GM10266 (cell line): ENCODE data around the gene KATNB1.

ENCODE experiments used
- DNase-seq: peaks from one replicate; pipeline ENCODE4 v3.0.0; 2012; ENCODE audit errors: extremely low spot score
- TF ChIP-seq, protein P1 (sequence below): IDR thresholded peaks from 2 replicates; pipeline ENCODE4 v1.5.1; 2012; ENCODE audit warnings: mild to moderate bottlenecking, low read depth; ENCODE audit not compliant: control insufficient read depth, insufficient read depth; ENCODE audit errors: missing control alignments

Gene KATNB1

DNA sequence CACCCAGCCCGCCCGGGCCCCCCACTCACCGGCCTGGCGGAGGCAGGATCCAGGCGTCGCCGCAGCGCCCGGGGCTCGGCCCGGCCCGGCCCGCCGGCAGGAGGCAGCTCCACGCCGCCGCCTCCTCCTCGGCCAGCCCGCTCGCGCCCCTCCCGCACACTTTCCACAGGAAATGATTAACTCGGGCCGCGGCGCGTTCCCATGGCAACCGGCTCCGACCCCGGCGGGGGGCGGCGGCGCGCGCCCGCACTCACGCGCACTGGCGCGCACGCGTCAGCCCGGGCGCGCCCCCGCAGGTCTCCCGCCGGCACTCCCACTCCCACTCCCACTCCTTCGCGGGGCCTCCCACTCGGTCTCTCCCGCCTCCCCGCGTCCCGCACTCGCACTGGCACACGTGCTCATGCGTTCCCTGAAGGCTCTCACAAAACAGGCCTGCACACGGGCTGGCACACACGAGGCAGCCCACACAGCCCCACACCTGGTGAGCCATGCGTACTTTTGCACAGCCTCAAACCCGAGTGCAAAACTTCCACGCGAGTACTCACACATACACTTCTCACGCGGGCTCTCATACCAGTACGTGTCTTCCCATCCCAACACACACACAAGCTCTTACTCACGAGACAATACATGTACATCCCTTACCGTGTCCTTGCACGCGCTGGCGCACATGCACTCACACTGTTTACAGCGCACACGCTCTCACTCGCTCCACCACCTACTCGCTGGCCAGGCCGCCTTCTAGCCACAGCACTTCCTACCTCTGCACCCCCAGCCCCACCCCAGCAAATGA lies 67.0 kb downstream of the KATNB1 start, which contains the start of gene KIFC3:
TSS of gene KIFC3 (minus strand) at position 151 of the 793 bp plus-strand sequence. CDS start 4,248 bp downstream, outside the sequence.
- DNase-seq = peak; percentile 77
- TF ChIP-seq, protein P1, sequence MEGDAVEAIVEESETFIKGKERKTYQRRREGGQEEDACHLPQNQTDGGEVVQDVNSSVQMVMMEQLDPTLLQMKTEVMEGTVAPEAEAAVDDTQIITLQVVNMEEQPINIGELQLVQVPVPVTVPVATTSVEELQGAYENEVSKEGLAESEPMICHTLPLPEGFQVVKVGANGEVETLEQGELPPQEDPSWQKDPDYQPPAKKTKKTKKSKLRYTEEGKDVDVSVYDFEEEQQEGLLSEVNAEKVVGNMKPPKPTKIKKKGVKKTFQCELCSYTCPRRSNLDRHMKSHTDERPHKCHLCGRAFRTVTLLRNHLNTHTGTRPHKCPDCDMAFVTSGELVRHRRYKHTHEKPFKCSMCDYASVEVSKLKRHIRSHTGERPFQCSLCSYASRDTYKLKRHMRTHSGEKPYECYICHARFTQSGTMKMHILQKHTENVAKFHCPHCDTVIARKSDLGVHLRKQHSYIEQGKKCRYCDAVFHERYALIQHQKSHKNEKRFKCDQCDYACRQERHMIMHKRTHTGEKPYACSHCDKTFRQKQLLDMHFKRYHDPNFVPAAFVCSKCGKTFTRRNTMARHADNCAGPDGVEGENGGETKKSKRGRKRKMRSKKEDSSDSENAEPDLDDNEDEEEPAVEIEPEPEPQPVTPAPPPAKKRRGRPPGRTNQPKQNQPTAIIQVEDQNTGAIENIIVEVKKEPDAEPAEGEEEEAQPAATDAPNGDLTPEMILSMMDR = peak; percentile 23

DNA sequence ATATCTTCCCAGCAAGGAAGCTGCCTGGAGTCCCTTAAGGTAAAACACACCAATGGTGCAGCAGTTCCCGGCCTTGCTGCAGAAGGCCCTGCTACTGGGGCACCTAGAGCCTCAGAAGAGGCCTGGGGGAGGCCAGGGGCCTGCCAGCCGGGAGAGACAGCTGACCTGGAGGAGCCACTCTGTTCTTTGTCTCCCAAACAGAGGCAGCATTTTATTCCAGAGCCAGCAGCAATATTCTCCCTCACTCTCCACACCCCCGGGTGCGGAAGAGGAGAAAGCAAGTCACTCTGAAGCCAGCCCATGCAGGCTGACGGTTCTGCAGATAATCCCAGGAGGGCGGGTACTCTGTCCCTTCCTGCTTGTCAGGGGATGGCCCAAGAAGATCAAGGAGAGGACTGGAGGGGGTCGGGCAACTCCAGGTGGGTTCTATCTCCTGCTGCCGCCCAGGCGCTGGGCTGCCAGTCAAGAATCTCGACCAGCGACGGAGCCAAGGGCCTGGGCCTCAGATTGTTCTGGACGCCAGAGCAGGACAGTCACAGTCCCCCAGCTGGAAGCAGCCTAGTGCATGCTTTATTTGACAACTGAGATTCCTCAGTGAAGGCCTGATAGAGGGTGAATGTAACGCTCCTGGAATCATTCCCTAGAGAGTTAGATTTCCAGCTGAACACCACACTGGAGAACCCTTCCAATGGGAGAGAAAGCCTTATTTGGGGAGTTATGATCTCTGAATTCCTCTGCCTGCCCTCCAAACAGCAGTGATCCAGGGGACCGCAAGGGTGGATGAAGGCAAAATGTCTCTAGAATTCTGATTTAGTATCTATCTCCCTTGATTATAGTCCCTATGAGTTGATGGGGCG lies 67.8 kb downstream of the KATNB1 start:
- DNase-seq = no peak
- TF ChIP-seq, protein P1 = no peak

- TF ChIP-seq, protein P1 = no peak
- DNase-seq = no peak
Measured at GRCh38 chr16:57804111-57804837, 68.7 kb downstream of the KATNB1 start.

DNA sequence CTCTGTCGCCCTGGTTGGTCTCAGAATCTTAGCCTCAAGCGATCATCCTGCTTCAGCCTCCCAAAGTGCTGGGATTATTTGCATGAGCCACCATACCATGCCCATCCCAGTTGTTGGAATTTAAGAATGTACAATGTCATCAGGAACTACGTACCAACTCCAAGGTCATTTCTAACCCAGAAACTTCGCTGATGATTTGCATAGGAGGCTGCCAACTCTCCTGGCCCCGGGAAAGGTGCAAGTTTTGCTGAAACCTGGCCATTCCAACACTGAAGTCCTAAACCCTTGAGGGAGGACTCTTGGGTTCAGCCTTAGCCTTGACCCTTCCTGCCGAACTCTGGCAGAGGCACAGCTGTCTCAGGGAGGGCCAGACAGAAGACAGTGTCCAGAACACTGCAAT lies 69.6 kb downstream of the KATNB1 start:
- TF ChIP-seq, protein P1 = no peak

More for the DNA sequence above, 69.6 kb downstream of the KATNB1 start:
- no peak for DNase-seq
